Right lobe of liver (tissue), 4 donors: ENCODE results near the gene BICD2.

ENCODE experiments used
- POLR2A ChIP-seq: fragments of 450-650 bp; IDR thresholded peaks from one replicate; pipeline ENCODE4 v1.6.1; 2017; ENCODE audit warnings: antibody characterized with exemption, mild to moderate bottlenecking
- TF ChIP-seq, protein P1 (sequence below), 4 donors: fragments of 200-600 bp in 3 of 4; fragments of 450-650 bp in 1 of 4; IDR thresholded peaks; one replicate each; pipeline versions ENCODE4 v1.5.1 to v1.8.0; 2016 to 2022; ENCODE audit warnings: antibody characterized with exemption in 4 of 4, mild to moderate bottlenecking in 2 of 4
- donor health status: DM: no; HTN: no; CAD: no.
- donor health status: DM: no; HTN: no; CAD: no.
- donor health status: DM: no; HTN: yes; CAD: no.

DNA sequence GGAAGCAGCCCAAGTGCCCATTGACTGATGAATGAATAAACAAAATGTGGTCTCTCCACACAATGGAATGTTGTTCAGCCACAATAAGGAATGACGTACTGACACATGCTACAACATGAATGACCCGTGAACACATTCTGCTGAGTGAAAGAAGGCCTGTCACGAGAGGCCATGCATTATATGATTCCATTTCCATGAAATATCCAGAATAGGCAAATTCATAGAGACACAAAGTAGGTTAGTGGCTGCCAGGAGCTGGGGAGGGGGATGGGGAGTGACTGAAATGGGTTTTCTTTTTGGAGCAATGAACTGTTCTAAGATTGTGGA is 41.4 kb downstream of the BICD2 start:
- TF ChIP-seq, protein P1, sequence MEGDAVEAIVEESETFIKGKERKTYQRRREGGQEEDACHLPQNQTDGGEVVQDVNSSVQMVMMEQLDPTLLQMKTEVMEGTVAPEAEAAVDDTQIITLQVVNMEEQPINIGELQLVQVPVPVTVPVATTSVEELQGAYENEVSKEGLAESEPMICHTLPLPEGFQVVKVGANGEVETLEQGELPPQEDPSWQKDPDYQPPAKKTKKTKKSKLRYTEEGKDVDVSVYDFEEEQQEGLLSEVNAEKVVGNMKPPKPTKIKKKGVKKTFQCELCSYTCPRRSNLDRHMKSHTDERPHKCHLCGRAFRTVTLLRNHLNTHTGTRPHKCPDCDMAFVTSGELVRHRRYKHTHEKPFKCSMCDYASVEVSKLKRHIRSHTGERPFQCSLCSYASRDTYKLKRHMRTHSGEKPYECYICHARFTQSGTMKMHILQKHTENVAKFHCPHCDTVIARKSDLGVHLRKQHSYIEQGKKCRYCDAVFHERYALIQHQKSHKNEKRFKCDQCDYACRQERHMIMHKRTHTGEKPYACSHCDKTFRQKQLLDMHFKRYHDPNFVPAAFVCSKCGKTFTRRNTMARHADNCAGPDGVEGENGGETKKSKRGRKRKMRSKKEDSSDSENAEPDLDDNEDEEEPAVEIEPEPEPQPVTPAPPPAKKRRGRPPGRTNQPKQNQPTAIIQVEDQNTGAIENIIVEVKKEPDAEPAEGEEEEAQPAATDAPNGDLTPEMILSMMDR (IDR thresholded peaks at IDR 0.05) = no peak
- no peak for TF ChIP-seq POLR2A
